Measurements from ENCODE around the gene DHFR.

DNA sequence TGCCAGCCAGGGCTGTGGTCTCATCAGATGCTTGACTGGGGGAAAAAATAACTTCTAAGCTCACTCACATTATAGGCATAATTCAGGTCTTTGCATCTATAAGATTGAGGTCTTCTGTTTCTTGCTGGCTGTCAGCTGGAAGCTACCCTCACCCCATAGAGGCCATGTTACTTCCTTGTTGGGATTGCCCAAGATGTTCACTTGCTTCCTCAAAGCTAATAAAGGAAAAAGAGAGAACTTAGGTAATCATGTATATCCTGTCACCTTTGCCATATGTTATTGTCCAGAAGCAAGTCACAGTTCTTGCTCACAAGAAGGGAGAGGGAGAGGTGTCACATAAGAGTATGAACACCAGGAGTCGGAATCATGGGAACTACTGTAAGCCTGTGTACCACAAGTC, 46.1 kb downstream of the DHFR start:
- no peak for TF ChIP-seq EZH2 (IDR thresholded peaks at IDR 0.05; ENCODE audit: insufficient read depth, low read length)
- TF ChIP-seq, protein P1, sequence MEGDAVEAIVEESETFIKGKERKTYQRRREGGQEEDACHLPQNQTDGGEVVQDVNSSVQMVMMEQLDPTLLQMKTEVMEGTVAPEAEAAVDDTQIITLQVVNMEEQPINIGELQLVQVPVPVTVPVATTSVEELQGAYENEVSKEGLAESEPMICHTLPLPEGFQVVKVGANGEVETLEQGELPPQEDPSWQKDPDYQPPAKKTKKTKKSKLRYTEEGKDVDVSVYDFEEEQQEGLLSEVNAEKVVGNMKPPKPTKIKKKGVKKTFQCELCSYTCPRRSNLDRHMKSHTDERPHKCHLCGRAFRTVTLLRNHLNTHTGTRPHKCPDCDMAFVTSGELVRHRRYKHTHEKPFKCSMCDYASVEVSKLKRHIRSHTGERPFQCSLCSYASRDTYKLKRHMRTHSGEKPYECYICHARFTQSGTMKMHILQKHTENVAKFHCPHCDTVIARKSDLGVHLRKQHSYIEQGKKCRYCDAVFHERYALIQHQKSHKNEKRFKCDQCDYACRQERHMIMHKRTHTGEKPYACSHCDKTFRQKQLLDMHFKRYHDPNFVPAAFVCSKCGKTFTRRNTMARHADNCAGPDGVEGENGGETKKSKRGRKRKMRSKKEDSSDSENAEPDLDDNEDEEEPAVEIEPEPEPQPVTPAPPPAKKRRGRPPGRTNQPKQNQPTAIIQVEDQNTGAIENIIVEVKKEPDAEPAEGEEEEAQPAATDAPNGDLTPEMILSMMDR (IDR thresholded peaks at IDR 0.05; ENCODE audit: insufficient read depth, low read depth, low read length): no peak

Measured in astrocyte (in vitro differentiated cells and primary cell).